Stimulated activated CD8-positive, alpha-beta memory T cell treated with anti-CD3 and anti-CD28 coated beads, Interleukin-15, amount 100 ng/mL, for 48 hours (primary cell): ENCODE results near the gene REXO4.
"Not testable (repeated sequence)": the region's sequence is repeated elsewhere in the genome, so short reads cannot be mapped to it uniquely, and the experiment has no call there.

Experiments
- DNase-seq, 2 donors: peaks; one replicate each; pipeline ENCODE4 v3.0.0-alpha.2; 2020; ENCODE audit warnings: low read depth in 2 of 2

The REXO4 gene

DNA sequence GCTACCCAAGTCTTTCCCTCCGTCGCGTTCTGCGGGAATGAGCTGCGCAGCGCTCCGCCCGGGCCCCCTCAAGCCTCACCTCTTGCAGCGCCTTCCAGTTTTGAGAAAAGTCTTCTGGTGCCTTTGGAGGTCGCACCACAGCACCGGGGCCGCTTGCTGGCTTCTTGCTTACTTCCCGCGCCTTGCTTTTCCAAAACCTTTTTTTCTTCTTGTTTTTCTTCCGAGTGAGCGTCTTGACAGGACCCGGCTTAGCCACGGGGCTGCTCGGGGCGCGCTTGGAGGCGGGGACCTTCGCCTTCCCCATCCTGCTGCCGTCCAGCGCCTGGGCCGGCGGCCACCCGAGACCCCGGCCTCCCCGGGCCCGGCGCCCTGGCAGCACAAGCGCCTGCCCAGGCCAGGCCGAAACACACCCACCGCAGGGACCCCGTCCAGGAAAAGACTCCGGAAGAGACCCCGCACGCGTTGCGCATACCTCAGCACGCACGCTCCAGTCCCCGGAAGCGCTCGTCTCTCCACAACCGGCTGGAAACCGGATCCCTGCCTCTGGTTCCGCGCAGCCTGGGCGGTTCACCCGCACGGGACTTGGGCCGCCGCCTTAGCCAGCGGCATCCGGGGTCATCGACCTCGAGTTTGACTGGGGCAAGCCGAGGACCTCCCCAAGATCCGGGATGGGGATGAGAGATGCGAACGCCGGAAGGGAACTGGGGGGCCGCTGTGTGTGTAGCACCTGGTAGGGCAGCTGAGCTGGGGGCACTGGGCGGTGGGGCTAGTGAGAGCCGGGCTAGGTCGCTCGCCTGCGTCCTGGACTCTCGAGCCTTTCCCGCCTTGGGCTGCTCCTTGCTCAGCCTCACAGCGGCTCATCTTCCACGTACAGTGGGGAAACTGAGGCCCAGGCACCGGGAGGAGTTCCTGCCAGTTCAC is at the start of gene REXO4:
REXO4 (minus strand) TSS at position 470 of the 921 bp plus-strand sequence; CDS start at position 304, 166 bp downstream.
- DNase-seq: peak; percentile 81 to 87

DNA sequence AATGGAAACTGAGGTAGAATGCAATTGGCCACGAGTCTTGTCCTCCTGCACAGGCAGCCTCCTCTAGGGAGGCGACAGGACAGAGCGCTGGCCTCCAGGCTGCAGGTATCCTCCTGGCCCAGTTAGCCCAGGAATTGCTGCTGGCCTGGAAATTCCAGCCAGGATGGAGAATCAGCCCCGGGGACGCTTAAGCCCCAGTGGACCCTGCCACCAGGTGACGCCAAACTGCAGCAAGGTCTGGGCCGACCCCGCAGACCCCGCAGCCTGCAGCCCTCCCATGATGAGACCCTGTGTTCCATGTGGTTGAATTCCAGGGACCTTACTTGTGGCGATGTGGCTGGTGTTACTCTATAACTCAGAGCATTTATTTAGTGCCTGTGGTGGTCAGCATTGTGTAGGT is 49.3 kb upstream of the REXO4 start:
- DNase-seq: no peak

DNA sequence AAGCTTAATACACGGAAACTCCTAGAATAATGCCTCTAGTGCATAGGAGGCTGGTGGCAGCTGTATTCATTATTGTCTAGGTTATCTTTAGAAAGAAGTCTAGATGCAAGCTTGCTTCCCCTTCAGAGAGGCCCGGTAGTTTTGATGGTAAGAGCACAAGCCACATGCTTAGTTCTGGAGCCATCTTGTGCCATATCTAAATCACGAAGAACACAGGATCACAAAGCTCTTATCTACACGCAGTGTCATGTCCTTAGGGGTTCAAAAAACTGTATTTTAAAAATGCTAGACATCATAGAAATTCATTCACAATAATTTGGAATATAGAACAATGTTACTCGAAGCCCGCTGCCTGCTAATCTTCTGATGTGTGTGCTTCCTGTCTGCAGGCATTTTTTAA is 48.2 kb upstream of the REXO4 start:
- DNase-seq: no peak

- no peak for DNase-seq
Observed at GRCh38 chr9:133464638-133465037, 46.8 kb upstream of the REXO4 start.

DNA sequence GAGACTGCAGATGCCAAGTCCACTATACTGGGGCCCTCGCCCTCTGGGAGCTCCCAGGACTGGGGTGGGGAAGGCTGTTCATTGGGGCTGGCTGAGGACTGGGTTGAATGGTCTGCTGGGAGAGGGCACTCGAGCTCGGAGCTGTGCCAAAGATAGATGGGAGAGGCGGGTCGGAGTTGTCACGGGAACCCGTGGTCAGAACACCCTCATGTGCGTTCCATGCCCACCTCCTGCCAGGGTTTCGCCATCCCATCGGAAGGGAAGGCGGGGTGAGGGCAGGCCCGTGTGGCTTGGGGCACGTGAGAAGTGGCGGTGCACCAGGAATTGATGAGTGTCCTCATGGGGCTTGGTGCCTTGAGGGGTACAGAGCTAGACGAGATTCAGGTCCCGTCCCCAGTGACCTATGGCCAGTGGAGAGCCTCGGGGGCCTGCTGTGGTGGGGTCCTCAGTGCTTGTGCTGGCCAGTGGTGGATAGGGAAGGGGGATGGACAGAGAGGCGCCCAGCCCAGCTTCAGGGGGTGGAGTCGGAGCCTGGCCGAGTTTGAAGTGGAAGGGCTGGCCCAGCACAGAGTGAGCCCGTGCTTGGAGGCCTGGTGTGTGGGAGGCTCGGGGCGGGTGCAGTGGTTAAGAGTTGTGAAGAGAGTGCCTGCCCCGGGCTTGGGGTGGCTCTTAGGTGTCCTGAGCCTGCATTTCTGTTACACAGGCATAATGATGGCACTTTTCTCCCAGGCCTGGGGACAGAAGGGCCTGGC is 46.2 kb upstream of the REXO4 start:
- DNase-seq: no peak

DNA sequence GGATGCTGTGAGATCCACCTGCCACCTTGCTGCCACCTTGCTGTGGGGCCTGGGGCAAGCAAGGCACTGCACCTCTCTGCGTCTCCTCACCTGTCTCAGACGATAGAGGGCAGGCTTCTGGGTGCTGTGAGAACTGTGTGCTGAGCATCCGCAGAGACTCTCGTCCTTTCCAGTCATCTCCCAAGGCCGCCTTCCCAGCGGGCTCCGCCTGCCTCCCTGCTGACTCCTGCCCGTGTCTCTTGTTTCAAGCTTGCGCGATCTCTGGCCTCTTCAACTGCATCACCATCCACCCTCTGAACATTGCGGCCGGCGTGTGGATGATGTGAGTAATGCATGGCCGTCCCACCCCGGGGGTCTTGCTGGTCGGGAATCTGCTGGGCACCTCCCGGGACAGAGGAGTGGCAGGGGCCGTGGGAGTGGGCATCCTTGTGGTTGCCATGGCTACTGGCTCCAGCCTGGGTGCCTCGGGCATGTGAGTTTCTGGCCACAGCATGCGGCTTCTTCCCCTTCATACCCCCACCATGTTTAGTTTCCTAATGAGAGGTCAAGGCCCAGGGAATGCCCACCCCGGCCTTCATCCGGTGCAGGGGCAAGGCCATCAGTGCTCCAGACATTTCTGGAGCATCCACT is 45.5 kb upstream of the REXO4 start:
- no peak for DNase-seq

DNA sequence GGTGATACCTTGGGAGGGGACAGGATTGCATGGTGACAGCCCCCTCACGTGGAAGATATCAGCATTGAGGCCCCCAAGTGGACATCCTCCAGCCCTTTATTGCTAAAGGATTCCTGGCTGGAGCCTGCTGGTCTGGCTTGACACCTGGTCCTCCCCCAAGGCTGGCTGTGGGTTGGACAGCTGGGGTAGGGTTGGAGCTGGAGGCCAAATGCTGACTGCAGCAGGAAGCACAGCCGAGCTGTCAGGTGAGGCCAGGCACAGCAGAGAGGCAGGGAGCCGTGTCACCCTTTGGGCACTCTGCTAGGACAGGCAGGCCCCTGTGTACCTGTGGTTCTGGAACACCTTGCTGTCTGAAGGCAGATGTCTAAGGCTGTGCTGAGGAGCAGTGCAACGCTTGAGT is 44.2 kb upstream of the REXO4 start:
- no peak for DNase-seq

- no peak for DNase-seq
Observed at GRCh38 chr9:133460405-133461175, 42.8 kb upstream of the REXO4 start.

- DNase-seq: peak; percentile 84 to 85
Observed at GRCh38 chr9:133459476-133460404, 41.9 kb upstream of the REXO4 start, which contains the start of gene CACFD1. TSS of gene CACFD1 (plus strand) at chr9:133459978. CDS start at chr9:133460067, 89 bp downstream.

GRCh38 chr9:133458643-133459312 is 41.0 kb upstream of the REXO4 start:
- no peak for DNase-seq

DNA sequence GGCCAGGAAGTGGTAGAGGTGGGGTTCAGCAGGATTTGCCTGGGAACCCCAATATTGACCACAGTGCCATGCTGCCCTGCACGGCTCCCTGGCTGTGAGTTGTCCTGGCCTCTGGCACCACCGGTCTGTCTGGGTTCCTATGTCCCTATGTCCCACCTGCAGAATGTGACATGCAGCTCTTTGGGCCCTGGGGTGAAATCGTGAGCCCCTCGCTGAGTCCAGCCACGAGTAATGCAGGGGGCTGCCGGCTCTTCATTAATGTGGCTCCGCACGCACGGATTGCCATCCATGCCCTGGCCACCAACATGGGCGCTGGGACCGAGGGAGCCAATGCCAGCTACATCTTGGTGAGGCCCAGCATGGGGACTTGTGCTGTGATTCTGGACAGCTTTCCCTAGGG is 39.9 kb upstream of the REXO4 start:
- no peak for DNase-seq

- DNase-seq: no peak
Observed at GRCh38 chr9:133457233-133457632, 39.4 kb upstream of the REXO4 start.

- no peak for DNase-seq
Observed at GRCh38 chr9:133456409-133456808, 38.6 kb upstream of the REXO4 start.

GRCh38 chr9:133455936-133456335 is 38.1 kb upstream of the REXO4 start:
- DNase-seq: no peak

- DNase-seq: no peak
Observed at GRCh38 chr9:133454943-133455673, 37.3 kb upstream of the REXO4 start.

- no peak for DNase-seq
Observed at GRCh38 chr9:133454325-133454724, 36.5 kb upstream of the REXO4 start.

- DNase-seq: no peak
Observed at GRCh38 chr9:133453651-133454050, 35.8 kb upstream of the REXO4 start.

DNA sequence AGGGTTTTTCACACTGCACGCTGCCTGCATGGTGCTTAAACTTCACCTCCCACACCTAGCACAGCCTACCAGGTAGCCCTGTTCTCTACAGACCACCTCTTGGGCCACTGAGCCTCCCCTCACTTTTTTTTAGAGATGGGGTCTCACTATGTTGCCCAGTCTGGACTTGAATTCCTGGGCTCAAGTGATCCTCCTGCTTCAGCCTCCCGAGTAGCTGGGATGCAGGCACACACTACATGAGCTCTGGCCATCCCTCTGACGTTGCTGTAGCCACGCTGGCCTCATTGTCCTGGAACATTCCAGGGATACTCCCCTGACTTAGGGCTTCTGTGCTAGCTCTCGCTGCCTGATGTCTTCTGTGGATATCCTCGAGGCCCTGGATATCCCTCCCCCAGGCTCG is 34.8 kb upstream of the REXO4 start:
- DNase-seq: no peak

DNA sequence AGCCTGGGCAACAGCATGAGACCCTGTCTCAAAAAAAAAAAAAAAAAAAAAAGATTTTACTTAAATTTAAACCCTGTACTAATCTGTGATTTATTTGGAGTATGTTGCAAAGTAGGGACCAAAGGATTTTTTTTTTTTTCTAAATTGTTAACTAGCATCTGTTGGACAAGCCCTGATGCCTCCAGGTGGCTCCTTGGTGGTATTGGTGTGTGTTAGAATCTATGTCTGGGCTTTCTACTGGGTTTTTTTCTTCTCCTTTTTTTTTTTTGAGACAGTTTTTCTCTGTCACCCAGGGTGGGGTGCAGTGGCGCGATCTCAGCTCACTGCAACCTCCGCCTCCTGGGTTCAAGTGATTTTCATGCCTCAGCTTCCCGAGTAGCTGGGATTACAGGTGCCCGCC is 34.1 kb upstream of the REXO4 start:
- not testable (repeated sequence) for DNase-seq
